K562 (cell line): Measurements from ENCODE around the gene ENOX2. TPM values are rescaled to one million over a fixed set of nuclear protein-coding genes. Genes with fewer than 3 reads are reported as not detected.

Experiments
- ATAC-seq: fragments of 200-7000 bp; cut with Tn5 transposase; 3 replicates; pipeline ENCODE4 v1.9.1; 2020; ENCODE audit warnings: moderate library complexity
- BruUV-seq: library from RNA; stranded (reverse); fragments of 400-500 nt; replicated peaks from 2 replicates; lab custom pipeline; 2021; lab: Mats Ljungman, UMichigan
- CTCF ChIA-PET: fragments of 300-600 bp; formaldehyde crosslinking; extraction: SDS; loops from one replicate; lab custom pipeline; 2021; ENCODE audit warnings: low intra/inter-chr PET ratio; lab: Yijun Ruan, JAX
- POLR2A ChIA-PET: fragments of 300-600, 350-650 bp; sonication (Branson Sonifier 250); formaldehyde crosslinking; extraction: SDS; loops from one replicate; lab custom pipeline; 2021; ENCODE audit warnings: antibody characterized with exemption, inconsistent platforms; lab: Yijun Ruan, JAX
- DNase-seq, 4 experiments: peaks; one replicate each; pipeline versions ENCODE4 v3.0.0 to v3.0.0-alpha.2; 2011 to 2018; ENCODE audit warnings: low spot score in 3 of 4, mixed read lengths in 3 of 4; ENCODE audit errors: extremely low read depth in 1 of 4
- FAIRE-seq: peaks from 2 replicates; lab custom pipeline; 2011; peaks lifted over from hg19 to GRCh38; lab: Jason Lieb, UNC
- H2AFZ ChIP-seq: 2 replicates; pipeline ENCODE4 v1.6.0; 2011; ENCODE audit warnings: low read depth, low read length, control low read depth, inconsistent platforms
- H3K27ac ChIP-seq: fragments of 200-600 bp; 3 replicates; pipeline ENCODE4 v1.8.0; 2011; ENCODE audit warnings: low read depth, mild to moderate bottlenecking, control low read depth, inconsistent platforms, low read length, moderate library complexity, mixed read lengths; ENCODE audit errors: extremely low read depth
- H3K27me3 ChIP-seq, 2 experiments: fragments of 300-600 bp in 1 of 2; 2 replicates in 1 of 2; 3 replicates in 1 of 2; pipeline versions ENCODE4 v1.6.0 to v1.8.0; 2011; ENCODE audit warnings: inconsistent platforms in 2 of 2, low read length in 2 of 2, mild to moderate bottlenecking in 1 of 2, mixed read lengths in 1 of 2, moderate library complexity in 1 of 2; ENCODE audit not compliant: control insufficient read depth in 2 of 2, insufficient read depth in 2 of 2
- H3K36me3 ChIP-seq: fragments of 300-600 bp; 3 replicates; pipeline ENCODE4 v1.8.0; 2011; ENCODE audit warnings: mild to moderate bottlenecking, low read length, inconsistent platforms; ENCODE audit not compliant: control insufficient read depth, insufficient read depth
- H3K4me1 ChIP-seq, 2 experiments: fragments of 200-600 bp in 1 of 2; replicated peaks in 1 of 2; 2 replicates in 1 of 2; 3 replicates in 1 of 2; pipeline versions ENCODE4 v1.5.1 to v1.8.0; 2011; ENCODE audit warnings: inconsistent platforms in 2 of 2, low read length in 2 of 2, mild to moderate bottlenecking in 1 of 2, mixed read lengths in 1 of 2, moderate library complexity in 1 of 2; ENCODE audit not compliant: control insufficient read depth in 2 of 2, insufficient read depth in 2 of 2
- H3K4me2 ChIP-seq: 2 replicates; pipeline ENCODE4 v1.6.1; 2011; ENCODE audit warnings: low read length, control low read depth, inconsistent platforms, mixed read lengths; ENCODE audit not compliant: insufficient read depth
- H3K4me3 ChIP-seq: fragments of 200-600 bp; sonication (generic), shearing (Covaris generic); 2 replicates; pipeline ENCODE4 v1.5.1; 2016; ENCODE audit warnings: control low read depth, inconsistent platforms
- H3K79me2 ChIP-seq: fragments of 200-600 bp; 3 replicates; pipeline ENCODE4 v1.8.0; 2011; ENCODE audit warnings: low read length, inconsistent platforms; ENCODE audit not compliant: control insufficient read depth, insufficient read depth
- H3K9ac ChIP-seq, 2 experiments: 2 replicates each; pipeline versions ENCODE4 v1.6.0 to v1.6.1; 2011; ENCODE audit warnings: low read depth in 2 of 2, low read length in 2 of 2, control low read depth in 1 of 2, inconsistent platforms in 1 of 2, mild to moderate bottlenecking in 1 of 2, mixed read lengths in 1 of 2; ENCODE audit not compliant: insufficient read depth in 1 of 2
- H3K9me1 ChIP-seq: one replicate; pipeline ENCODE4 v1.6.0; 2011; ENCODE audit warnings: inconsistent platforms, mild to moderate bottlenecking, low read length, moderate library complexity; ENCODE audit not compliant: control insufficient read depth, insufficient read depth
- H3K9me3 ChIP-seq: replicated peaks from 2 replicates; pipeline ENCODE4 v1.5.1; 2011; ENCODE audit warnings: low read depth, low read length, inconsistent platforms; ENCODE audit not compliant: control insufficient read depth, insufficient read depth
- H4K20me1 ChIP-seq: replicated peaks from 2 replicates; pipeline ENCODE4 v1.6.1; 2011; ENCODE audit warnings: low read length, inconsistent platforms, mixed read lengths; ENCODE audit not compliant: control insufficient read depth, insufficient read depth
- AFF4 ChIP-seq: sonication (generic); formaldehyde crosslinking; IDR thresholded peaks from 2 replicates; pipeline ENCODE4 v1.8.0; 2023; ENCODE audit warnings: mild to moderate bottlenecking, missing genetic modification reagents
- CHD1 ChIP-seq: fragments of 200-600 bp; sonication (generic); IDR thresholded peaks from one replicate; pipeline ENCODE4 v1.6.1; 2012; ENCODE audit warnings: mild to moderate bottlenecking, moderate library complexity, low read length, inconsistent platforms
- HDAC8 ChIP-seq: fragments of 450-650 bp; IDR thresholded peaks from 2 replicates; pipeline ENCODE4 v1.6.1; 2016; ENCODE audit warnings: mild to moderate bottlenecking, missing genetic modification characterization, moderate library complexity, missing compliant biosample characterization
- RBFOX2 ChIP-seq: fragments of 200-400 bp; formaldehyde crosslinking; IDR thresholded peaks from 2 replicates; pipeline ENCODE4 v1.6.1; 2017; ENCODE audit warnings: low read depth, mild to moderate bottlenecking, low read length, moderate library complexity
- RBM17 ChIP-seq: fragments of 200-400 bp; formaldehyde crosslinking; IDR thresholded peaks from 2 replicates; pipeline ENCODE4 v1.6.1; 2017; ENCODE audit warnings: low read depth, mild to moderate bottlenecking, low read length, borderline replicate concordance
- RCOR1 ChIP-seq, 2 experiments: IDR thresholded peaks; 2 replicates each; pipeline ENCODE4 v1.6.1; 2012; ENCODE audit warnings: low read depth in 2 of 2, low read length in 2 of 2, borderline replicate concordance in 1 of 2, improper control_type of control experiment in 1 of 2
- RHOXF2B ChIP-seq: fragments of 250-450 bp; sonication (Bioruptor Pico); conservative IDR thresholded peaks from 2 replicates; pipeline ENCODE4 v1.5.1; 2021
- SMARCA4 ChIP-seq: fragments of 450-650 bp; IDR thresholded peaks from 2 replicates; pipeline ENCODE4 v1.6.1; 2016
- SP1 ChIP-seq: sonication (generic); formaldehyde crosslinking; IDR thresholded peaks from 2 replicates; pipeline ENCODE4 v1.8.1; 2022; ENCODE audit warnings: mild to moderate bottlenecking, missing genetic modification reagents
- SREBF1 ChIP-seq: fragments of 150-350 bp; IDR thresholded peaks from 2 replicates; pipeline ENCODE4 v1.6.1; 2014; ENCODE audit warnings: antibody characterized with exemption, low read depth, low read length, borderline replicate concordance
- STAT5B ChIP-seq: fragments of 250-450 bp; sonication (Bioruptor Pico); IDR thresholded peaks from 2 replicates; pipeline ENCODE4 v1.8.0; 2021; ENCODE audit warnings: mild to moderate bottlenecking, inconsistent platforms
- TCF7 ChIP-seq: sonication (generic); IDR thresholded peaks from 2 replicates; pipeline ENCODE4 v1.6.1; 2016; ENCODE audit warnings: antibody characterized with exemption, borderline replicate concordance
- XRCC4 ChIP-seq: IDR thresholded peaks from one replicate; pipeline ENCODE4 v1.6.1; 2011; ENCODE audit not compliant: insufficient read depth, insufficient read length; ENCODE audit errors: extremely low read depth
- WGBS: fragments of 100-300 bp; shearing (Covaris generic); methylation state at CpG from one replicate; pipeline ENCODE4 v1.1.6; 2016; ENCODE audit warnings: low coverage, mixed read lengths; ENCODE audit not compliant: insufficient coverage; ENCODE audit errors: missing lambda C conversion rate; 5-methylcytosine and 5-hydroxymethylcytosine counted together
- in situ Hi-C: fragments of 300-500 bp; cut with MboI; formaldehyde crosslinking; loops from 4 replicates; pipeline ENCODE4 v1.15.0; 2018; ENCODE audit warnings: inconsistent platforms, mixed read lengths
- intact Hi-C: fragments of 100-400 bp; cut with micrococcal nuclease; formaldehyde crosslinking; loops from 2 replicates; pipeline ENCODE4 v1.14.2; 2022
- polyA plus RNA-seq, 8 experiments: library from polyadenylated mRNA; depleted of rRNA in 4 of 8; stranded (reverse) in 5 of 8; unstranded in 3 of 8; fragments of >200 nt; fragmentation: Nextera tagmentation in 2 of 8; fragmentation: Illumina TruSeq in 1 of 8; extraction: Ambion mirVana in 2 of 8; extraction: Trizol in 1 of 8; gene quantifications; 2 replicates each; pipeline versions ENCODE4 v1.2.1 to v1.2.3, GENCODE V29; 2011 to 2014; ENCODE audit warnings: inconsistent platforms in 1 of 8, missing spikeins in 1 of 8
- total RNA-seq, 7 experiments: library from RNA; depleted of rRNA in 6 of 7; stranded (reverse); fragments of >200 nt in 6 of 7; fragmentation: Illumina TruSeq in 2 of 7; extraction: Trizol in 2 of 7; gene quantifications; 2 replicates each; pipeline versions ENCODE4 v1.2.1 to v1.2.3, GENCODE V29; 2011 to 2021; ENCODE audit warnings: low replicate concordance in 1 of 7
- TF ChIP-seq, protein P1 (sequence below): fragments of 200-800 bp; sonication (Bioruptor generic); IDR thresholded peaks from 2 replicates; pipeline ENCODE4 v1.6.1; 2017; ENCODE audit warnings: missing genetic modification characterization, missing compliant biosample characterization
- TF ChIP-seq, protein P2 (sequence below): fragments of 250-450 bp; sonication (Bioruptor Pico); IDR thresholded peaks from 2 replicates; pipeline ENCODE4 v1.9.0; 2021; ENCODE audit warnings: mild to moderate bottlenecking
- TF ChIP-seq, protein P3 (sequence below), 2 experiments: IDR thresholded peaks; 2 replicates each; pipeline ENCODE4 v1.6.1; 2011; ENCODE audit warnings: borderline replicate concordance in 1 of 2, control low read depth in 1 of 2, low read depth in 1 of 2, low read length in 1 of 2, mild to moderate bottlenecking in 1 of 2, mixed read lengths in 1 of 2, moderate library complexity in 1 of 2; ENCODE audit not compliant: insufficient read depth in 1 of 2, insufficient read length in 1 of 2, poor library complexity in 1 of 2, severe bottlenecking in 1 of 2; ENCODE audit errors: extremely low read depth in 1 of 2

ENOX2 gene
- total and polyA plus RNA-seq, 9 of the 15 experiments (the other 6 are each of a cell fraction or from before 2014, with no cell fraction given), result 6.1 to 24.0 (median 13.8) TPM

DNA sequence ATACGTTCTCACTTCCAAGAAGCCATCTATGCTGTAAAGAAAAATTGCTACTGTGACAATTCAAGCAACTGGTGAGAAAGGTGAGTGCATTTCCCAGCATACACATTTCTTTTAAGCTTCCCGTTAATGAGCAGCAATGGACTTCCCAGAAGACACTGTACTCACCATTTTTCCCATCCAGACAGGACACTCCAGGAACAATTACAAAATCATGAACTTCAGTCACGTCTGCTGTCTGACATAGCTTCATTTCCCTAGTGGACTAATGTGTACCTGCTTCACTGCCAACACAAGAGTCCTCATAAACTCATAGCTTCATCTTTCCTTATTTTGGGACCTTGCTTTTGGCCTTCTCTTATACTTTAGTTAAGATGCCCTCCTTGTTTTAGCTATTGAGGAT, 156.9 kb downstream of the ENOX2 start (continued):
- TF ChIP-seq, protein P1, sequence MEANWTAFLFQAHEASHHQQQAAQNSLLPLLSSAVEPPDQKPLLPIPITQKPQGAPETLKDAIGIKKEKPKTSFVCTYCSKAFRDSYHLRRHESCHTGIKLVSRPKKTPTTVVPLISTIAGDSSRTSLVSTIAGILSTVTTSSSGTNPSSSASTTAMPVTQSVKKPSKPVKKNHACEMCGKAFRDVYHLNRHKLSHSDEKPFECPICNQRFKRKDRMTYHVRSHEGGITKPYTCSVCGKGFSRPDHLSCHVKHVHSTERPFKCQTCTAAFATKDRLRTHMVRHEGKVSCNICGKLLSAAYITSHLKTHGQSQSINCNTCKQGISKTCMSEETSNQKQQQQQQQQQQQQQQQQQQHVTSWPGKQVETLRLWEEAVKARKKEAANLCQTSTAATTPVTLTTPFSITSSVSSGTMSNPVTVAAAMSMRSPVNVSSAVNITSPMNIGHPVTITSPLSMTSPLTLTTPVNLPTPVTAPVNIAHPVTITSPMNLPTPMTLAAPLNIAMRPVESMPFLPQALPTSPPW (CRISPR knock-in tag), result no peak
- TF ChIP-seq RHOXF2B (CRISPR knock-in tag) (no peak), XRCC4 (no peak), RBFOX2 (no peak), RBM17 (no peak)
- TF ChIP-seq, all 486 proteins: peak for 0

GRCh38 chrX:130741584-130741983, 161.4 kb downstream of the ENOX2 start:
- no peak for DNase-seq
- CTCF ChIA-PET, result no interaction called here
- Histone ChIP-seq H3K4me2 (no peak overlapping the region), H3K27ac (no peak overlapping the region), H3K9me3 (no peaks in the 10 kb centered on the region), H3K36me3 (no peaks in the 10 kb centered on the region), H3K9me1 (no peaks in the 10 kb centered on the region), H4K20me1 (no peaks in the 10 kb centered on the region), H2AFZ (no peak overlapping the region), H3K4me3 (no peak overlapping the region), H3K9ac (no peak overlapping the region), H3K27me3 (no peaks in the 10 kb centered on the region), H3K4me1 (no peaks in the 10 kb centered on the region; a peak in 1 of 5 replicates), H3K79me2 (no peaks in the 10 kb centered on the region)
- POLR2A ChIA-PET, result interaction anchor here (0.7 kb wide), 1 partner anchor 19 kb away, joined by 3 read pairs; no protein-coding TSS in a partner anchor
- no TSS peak for BruUV-seq
- intact Hi-C loops, result no loop called here
- no peak for FAIRE-seq
- in situ Hi-C loops, result no loop called here
- no peak for ATAC-seq
- 65% methylated on average over 4 of the region's 4 CpGs for WGBS
- no peak for TF ChIP-seq HDAC8
- no peak for TF ChIP-seq TCF7
- TF ChIP-seq, protein P2, sequence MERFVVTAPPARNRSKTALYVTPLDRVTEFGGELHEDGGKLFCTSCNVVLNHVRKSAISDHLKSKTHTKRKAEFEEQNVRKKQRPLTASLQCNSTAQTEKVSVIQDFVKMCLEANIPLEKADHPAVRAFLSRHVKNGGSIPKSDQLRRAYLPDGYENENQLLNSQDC (CRISPR knock-in tag), result no peak
- no peak for TF ChIP-seq AFF4 (CRISPR knock-in tag)
- TF ChIP-seq SP1 (CRISPR knock-in tag), result no peak
- no peak for TF ChIP-seq CHD1
- TF ChIP-seq SMARCA4, result no peak
- TF ChIP-seq, protein P3, sequence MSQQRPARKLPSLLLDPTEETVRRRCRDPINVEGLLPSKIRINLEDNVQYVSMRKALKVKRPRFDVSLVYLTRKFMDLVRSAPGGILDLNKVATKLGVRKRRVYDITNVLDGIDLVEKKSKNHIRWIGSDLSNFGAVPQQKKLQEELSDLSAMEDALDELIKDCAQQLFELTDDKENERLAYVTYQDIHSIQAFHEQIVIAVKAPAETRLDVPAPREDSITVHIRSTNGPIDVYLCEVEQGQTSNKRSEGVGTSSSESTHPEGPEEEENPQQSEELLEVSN (IDR thresholded peaks at IDR 0.05; ENCODE audit: borderline replicate concordance in 1 of 2, extremely low read depth in 1 of 2, insufficient read depth in 1 of 2, insufficient read length in 1 of 2, low read depth in 1 of 2, low read length in 1 of 2, poor library complexity in 1 of 2, severe bottlenecking in 1 of 2), result no peak
- TF ChIP-seq RCOR1 (IDR thresholded peaks at IDR 0.05; ENCODE audit: borderline replicate concordance in 1 of 2, low read depth in 2 of 2, low read length in 2 of 2), result no peak
- TF ChIP-seq SREBF1, result no peak
- no peak for TF ChIP-seq STAT5B (CRISPR knock-in tag)
